HepG2 (cell line): Measurements from ENCODE around the gene BABAM2. TPM values are rescaled to one million over a fixed set of nuclear protein-coding genes. Genes with fewer than 3 reads are reported as not detected.

ENCODE experiments used
- ATAC-seq: fragments of 200-7000 bp; cut with Tn5 transposase; 3 replicates; pipeline ENCODE4 v1.9.1; 2020; ENCODE audit warnings: mild to moderate bottlenecking, moderate library complexity
- BruUV-seq: library from RNA; stranded (reverse); fragments of 400-500 nt; replicated peaks from 2 replicates; lab custom pipeline; 2021; lab: Mats Ljungman, UMichigan
- CTCF ChIA-PET: fragments of 300-600 bp; formaldehyde crosslinking; extraction: SDS; loops from one replicate; lab custom pipeline; 2021; ENCODE audit warnings: low total read pairs, inconsistent platforms, low intra/inter-chr PET ratio; lab: Yijun Ruan, JAX
- POLR2A ChIA-PET: fragments of 350-600 bp; sonication (Branson Sonifier 250); formaldehyde crosslinking; loops from one replicate; lab custom pipeline; 2020; ENCODE audit warnings: antibody characterized with exemption, inconsistent platforms; lab: Yijun Ruan, JAX
- DNase-seq: peaks from one replicate; pipeline ENCODE4 v3.0.0-alpha.2; 2015; ENCODE audit warnings: low spot score
- FAIRE-seq: peaks from 3 replicates; lab custom pipeline; 2011; peaks lifted over from hg19 to GRCh38; lab: Jason Lieb, UNC
- H2AFZ ChIP-seq: one replicate; pipeline ENCODE4 v1.6.1; 2011; ENCODE audit warnings: low read length, inconsistent platforms
- H3K27ac ChIP-seq: fragments of 300-600 bp; 3 replicates; pipeline ENCODE4 v1.8.0; 2011; ENCODE audit warnings: mixed run types, mild to moderate bottlenecking, mixed read lengths, low read length, inconsistent platforms; ENCODE audit not compliant: insufficient read depth; ENCODE audit errors: extremely low read length
- H3K27me3 ChIP-seq, 2 experiments: fragments of 200-600 bp in 1 of 2; 2 replicates in 1 of 2; 3 replicates in 1 of 2; pipeline versions ENCODE4 v1.6.0 to v1.8.0; 2011; ENCODE audit warnings: low read length in 2 of 2, mild to moderate bottlenecking in 2 of 2, moderate library complexity in 2 of 2, inconsistent platforms in 1 of 2; ENCODE audit not compliant: insufficient read depth in 2 of 2, control insufficient read depth in 1 of 2
- H3K36me3 ChIP-seq, 2 experiments: fragments of 200-600 bp in 1 of 2; replicated peaks in 1 of 2; 2 replicates in 1 of 2; 3 replicates in 1 of 2; pipeline versions ENCODE4 v1.5.1 to v1.8.0; 2011; ENCODE audit warnings: low read length in 2 of 2, inconsistent platforms in 1 of 2; ENCODE audit not compliant: insufficient read depth in 2 of 2, control insufficient read depth in 1 of 2
- H3K4me1 ChIP-seq: 2 replicates; pipeline ENCODE4 v1.5.1; 2012; ENCODE audit warnings: low read length, inconsistent platforms; ENCODE audit not compliant: insufficient read depth
- H3K4me2 ChIP-seq: 2 replicates; pipeline ENCODE4 v1.6.0; 2011; ENCODE audit warnings: low read depth, low read length, inconsistent platforms
- H3K4me3 ChIP-seq, 3 experiments: fragments of 200-600 bp in 1 of 3; sonication (generic), shearing (Covaris generic) in 1 of 3; replicated peaks in 1 of 3; 2 replicates each; pipeline ENCODE4 v1.5.1; 2011 to 2016; ENCODE audit warnings: low read length in 3 of 3, inconsistent platforms in 2 of 3, low read depth in 2 of 3, mild to moderate bottlenecking in 2 of 3, control low read depth in 1 of 3, mixed read lengths in 1 of 3; ENCODE audit not compliant: insufficient read depth in 1 of 3
- H3K79me2 ChIP-seq: one replicate; pipeline ENCODE4 v1.6.1; 2011; ENCODE audit warnings: low read length, inconsistent platforms; ENCODE audit not compliant: insufficient read depth
- H3K9ac ChIP-seq: 2 replicates; pipeline ENCODE4 v1.6.0; 2011; ENCODE audit warnings: mild to moderate bottlenecking, low read depth, low read length, inconsistent platforms; ENCODE audit not compliant: insufficient read depth
- H3K9me3 ChIP-seq: 2 replicates; pipeline ENCODE4 v1.5.1; 2012; ENCODE audit warnings: mild to moderate bottlenecking, low read length
- H4K20me1 ChIP-seq: 2 replicates; pipeline ENCODE4 v1.6.0; 2011; ENCODE audit warnings: inconsistent platforms, mild to moderate bottlenecking, low read length, moderate library complexity; ENCODE audit not compliant: insufficient read depth
- AGO2 ChIP-seq: fragments of 200-400 bp; formaldehyde crosslinking; optimal IDR thresholded peaks from 2 replicates; pipeline ENCODE3; 2017; ENCODE audit warnings: mild to moderate bottlenecking, low read depth, low read length, moderate library complexity
- SMC3 ChIP-seq: IDR thresholded peaks from 2 replicates; pipeline ENCODE4 v1.6.1; 2011; ENCODE audit warnings: low read length, improper control_type of control experiment
- TARDBP ChIP-seq: sonication (generic); formaldehyde crosslinking; IDR thresholded peaks from 2 replicates; pipeline ENCODE4 v1.8.0; 2022; ENCODE audit warnings: mild to moderate bottlenecking, missing genetic modification reagents
- TRIM24 ChIP-seq: sonication (generic); formaldehyde crosslinking; IDR thresholded peaks from 2 replicates; pipeline ENCODE4 v1.8.0; 2022; ENCODE audit warnings: mild to moderate bottlenecking, missing genetic modification reagents
- ZC3H4 ChIP-seq: sonication (generic); formaldehyde crosslinking; IDR thresholded peaks from 2 replicates; pipeline ENCODE4 v1.4.0; 2020; ENCODE audit warnings: missing genetic modification reagents, borderline replicate concordance
- ZNF296 ChIP-seq: sonication (generic); formaldehyde crosslinking; conservative IDR thresholded peaks from 2 replicates; pipeline ENCODE4 v1.5.0; 2020; ENCODE audit warnings: mild to moderate bottlenecking, missing genetic modification reagents
- ZNF326 ChIP-seq: sonication (generic); formaldehyde crosslinking; IDR thresholded peaks from 2 replicates; pipeline ENCODE4 v1.4.0; 2020; ENCODE audit warnings: missing genetic modification reagents, borderline replicate concordance
- WGBS: methylation state at CpG from one replicate; pipeline ENCODE4 v1.1.6; 2017; ENCODE audit warnings: low lambda C conversion rate; 5-methylcytosine and 5-hydroxymethylcytosine counted together
- in situ Hi-C: cut with HindIII; loops from 2 replicates; pipeline ENCODE4 v1.10.0; 2017; ENCODE audit warnings: low pct_unique_long_range_greater_than_20kb; ENCODE audit not compliant: extremely low pct_ligation_motif_present
- intact Hi-C: fragments of 100-400 bp; cut with micrococcal nuclease; formaldehyde crosslinking; loops from one replicate; pipeline ENCODE4 v1.10.0; 2022; ENCODE audit not compliant: unreplicated experiment
- polyA plus RNA-seq, 8 experiments: library from polyadenylated mRNA; depleted of rRNA in 3 of 8; stranded (reverse) in 7 of 8; unstranded in 1 of 8; fragments of >200 nt; fragmentation: Illumina TruSeq in 4 of 8; extraction: Trizol in 4 of 8; gene quantifications; 2 replicates each; pipeline versions ENCODE4 v1.2.1 to v1.2.3, GENCODE V29; 2011 to 2016; ENCODE audit warnings: low read depth in 4 of 8, missing spikeins in 1 of 8, mixed read lengths in 1 of 8; ENCODE audit not compliant: insufficient read depth in 1 of 8
- total RNA-seq, 5 experiments: library from RNA; depleted of rRNA; stranded (reverse); fragments of >200 nt; fragmentation: Illumina TruSeq; extraction: Trizol; gene quantifications; 2 replicates each; pipeline ENCODE4 v1.2.3, GENCODE V29; 2016; ENCODE audit warnings: low read depth in 1 of 5
- TF ChIP-seq, protein P1 (sequence below): sonication (generic); formaldehyde crosslinking; IDR thresholded peaks from 2 replicates; pipeline ENCODE4 v1.9.0; 2021; ENCODE audit warnings: missing genetic modification reagents, mild to moderate bottlenecking, borderline replicate concordance
- TF ChIP-seq, protein P2 (sequence below): IDR thresholded peaks from 2 replicates; pipeline ENCODE4 v1.6.1; 2012; ENCODE audit warnings: low read length, improper control_type of control experiment
- TF ChIP-seq, protein P3 (sequence below): sonication (generic); formaldehyde crosslinking; IDR thresholded peaks from 2 replicates; pipeline ENCODE4 v1.4.0; 2020; ENCODE audit warnings: missing genetic modification reagents, borderline replicate concordance

Gene BABAM2
- total and polyA plus RNA-seq, 2 of the 13 experiments (the other 11 are each of a cell fraction or from before 2014, with no cell fraction given): 24.9 to 28.0 TPM

DNA sequence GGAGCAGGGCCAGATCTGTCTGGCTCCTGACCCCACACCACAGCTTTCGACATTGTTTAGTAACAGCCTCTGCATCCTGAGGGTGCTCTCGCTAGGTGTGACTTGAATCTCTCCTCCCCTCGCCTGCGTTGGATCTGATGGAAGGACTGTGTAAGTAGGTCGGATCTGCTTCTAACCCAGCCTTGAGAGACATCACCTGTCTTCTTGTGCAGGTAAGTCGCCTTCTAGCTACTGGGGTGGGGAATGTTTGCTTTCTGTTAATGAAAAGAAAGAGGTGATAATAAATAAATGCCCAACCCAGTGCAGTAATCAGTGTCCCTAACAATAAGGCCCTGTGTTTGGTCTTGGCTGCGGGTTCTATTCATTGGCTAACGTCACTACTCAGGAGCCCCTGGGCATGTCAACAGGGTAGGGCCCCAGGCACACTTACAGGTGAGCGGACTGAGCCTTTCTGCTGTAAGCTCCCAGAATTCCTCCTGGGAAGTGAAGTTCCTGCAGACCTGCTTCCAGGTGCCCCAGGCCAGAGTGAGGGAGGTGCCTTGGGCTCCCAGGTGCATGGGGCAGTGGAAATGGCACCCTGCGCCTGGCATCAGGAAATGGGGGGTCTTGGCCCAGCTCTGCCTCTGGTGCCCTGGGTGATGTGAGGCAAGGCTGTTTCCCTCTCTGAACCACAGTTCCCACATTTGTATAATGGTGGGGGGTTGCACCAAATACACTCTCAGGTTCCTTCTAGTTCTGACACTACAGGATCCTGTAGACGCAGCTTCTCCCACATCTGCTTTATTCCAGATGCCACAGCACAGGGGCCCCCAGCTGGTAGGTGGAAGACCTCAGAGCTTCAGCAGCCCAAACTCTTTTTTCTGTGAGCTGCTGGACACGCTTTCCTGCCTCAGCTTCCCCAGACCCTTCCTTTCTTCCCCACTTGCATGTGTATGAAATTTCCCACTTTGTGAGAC is 491.0 kb downstream of the BABAM2 start:
- no peak for DNase-seq
- TF ChIP-seq AGO2 (no peak), ZNF296 (no peak), TRIM24 (no peak), TARDBP (CRISPR knock-in tag) (no peak), ZC3H4 (no peak), ZNF326 (CRISPR knock-in tag) (no peak), SMC3 (no peak)
- TF ChIP-seq, protein P1, sequence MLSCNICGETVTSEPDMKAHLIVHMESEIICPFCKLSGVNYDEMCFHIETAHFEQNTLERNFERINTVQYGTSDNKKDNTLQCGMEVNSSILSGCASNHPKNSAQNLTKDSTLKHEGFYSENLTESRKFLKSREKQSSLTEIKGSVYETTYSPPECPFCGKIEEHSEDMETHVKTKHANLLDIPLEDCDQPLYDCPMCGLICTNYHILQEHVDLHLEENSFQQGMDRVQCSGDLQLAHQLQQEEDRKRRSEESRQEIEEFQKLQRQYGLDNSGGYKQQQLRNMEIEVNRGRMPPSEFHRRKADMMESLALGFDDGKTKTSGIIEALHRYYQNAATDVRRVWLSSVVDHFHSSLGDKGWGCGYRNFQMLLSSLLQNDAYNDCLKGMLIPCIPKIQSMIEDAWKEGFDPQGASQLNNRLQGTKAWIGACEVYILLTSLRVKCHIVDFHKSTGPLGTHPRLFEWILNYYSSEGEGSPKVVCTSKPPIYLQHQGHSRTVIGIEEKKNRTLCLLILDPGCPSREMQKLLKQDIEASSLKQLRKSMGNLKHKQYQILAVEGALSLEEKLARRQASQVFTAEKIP (CRISPR knock-in tag): no peak
- TF ChIP-seq, protein P2, sequence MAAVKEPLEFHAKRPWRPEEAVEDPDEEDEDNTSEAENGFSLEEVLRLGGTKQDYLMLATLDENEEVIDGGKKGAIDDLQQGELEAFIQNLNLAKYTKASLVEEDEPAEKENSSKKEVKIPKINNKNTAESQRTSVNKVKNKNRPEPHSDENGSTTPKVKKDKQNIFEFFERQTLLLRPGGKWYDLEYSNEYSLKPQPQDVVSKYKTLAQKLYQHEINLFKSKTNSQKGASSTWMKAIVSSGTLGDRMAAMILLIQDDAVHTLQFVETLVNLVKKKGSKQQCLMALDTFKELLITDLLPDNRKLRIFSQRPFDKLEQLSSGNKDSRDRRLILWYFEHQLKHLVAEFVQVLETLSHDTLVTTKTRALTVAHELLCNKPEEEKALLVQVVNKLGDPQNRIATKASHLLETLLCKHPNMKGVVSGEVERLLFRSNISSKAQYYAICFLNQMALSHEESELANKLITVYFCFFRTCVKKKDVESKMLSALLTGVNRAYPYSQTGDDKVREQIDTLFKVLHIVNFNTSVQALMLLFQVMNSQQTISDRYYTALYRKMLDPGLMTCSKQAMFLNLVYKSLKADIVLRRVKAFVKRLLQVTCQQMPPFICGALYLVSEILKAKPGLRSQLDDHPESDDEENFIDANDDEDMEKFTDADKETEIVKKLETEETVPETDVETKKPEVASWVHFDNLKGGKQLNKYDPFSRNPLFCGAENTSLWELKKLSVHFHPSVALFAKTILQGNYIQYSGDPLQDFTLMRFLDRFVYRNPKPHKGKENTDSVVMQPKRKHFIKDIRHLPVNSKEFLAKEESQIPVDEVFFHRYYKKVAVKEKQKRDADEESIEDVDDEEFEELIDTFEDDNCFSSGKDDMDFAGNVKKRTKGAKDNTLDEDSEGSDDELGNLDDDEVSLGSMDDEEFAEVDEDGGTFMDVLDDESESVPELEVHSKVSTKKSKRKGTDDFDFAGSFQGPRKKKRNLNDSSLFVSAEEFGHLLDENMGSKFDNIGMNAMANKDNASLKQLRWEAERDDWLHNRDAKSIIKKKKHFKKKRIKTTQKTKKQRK: no peak
- TF ChIP-seq, protein P3, sequence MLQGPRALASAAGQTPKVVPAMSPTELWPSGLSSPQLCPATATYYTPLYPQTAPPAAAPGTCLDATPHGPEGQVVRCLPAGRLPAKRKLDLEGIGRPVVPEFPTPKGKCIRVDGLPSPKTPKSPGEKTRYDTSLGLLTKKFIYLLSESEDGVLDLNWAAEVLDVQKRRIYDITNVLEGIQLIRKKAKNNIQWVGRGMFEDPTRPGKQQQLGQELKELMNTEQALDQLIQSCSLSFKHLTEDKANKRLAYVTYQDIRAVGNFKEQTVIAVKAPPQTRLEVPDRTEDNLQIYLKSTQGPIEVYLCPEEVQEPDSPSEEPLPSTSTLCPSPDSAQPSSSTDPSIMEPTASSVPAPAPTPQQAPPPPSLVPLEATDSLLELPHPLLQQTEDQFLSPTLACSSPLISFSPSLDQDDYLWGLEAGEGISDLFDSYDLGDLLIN (CRISPR knock-in tag): no peak
- CTCF ChIA-PET: no interaction called here
- H3K36me3 ChIP-seq: no peaks in the 10 kb centered on the region
- WGBS: 42% methylated on average over 11 of the region's 12 CpGs
- POLR2A ChIA-PET: no interaction called here
- H3K9ac ChIP-seq: no peak overlapping the region
- H2AFZ ChIP-seq: no peak overlapping the region
- peaks cover 34% of the 10 kb centered on the region for H3K4me1 ChIP-seq
- no TSS peak for BruUV-seq
- H3K27me3 ChIP-seq: peaks cover 5 to 69% of the 10 kb centered on the region in 2 experiments; a peak in 4 of 5 replicates
- H3K9me3 ChIP-seq: no peaks in the 10 kb centered on the region
- H3K4me2 ChIP-seq: no peak overlapping the region
- H3K79me2 ChIP-seq: no peaks in the 10 kb centered on the region
- H4K20me1 ChIP-seq: no peaks in the 10 kb centered on the region
- H3K27ac ChIP-seq: no peak overlapping the region
- FAIRE-seq: no peak
- H3K4me3 ChIP-seq: no peak overlapping the region
- intact Hi-C loops: no loop called here
- in situ Hi-C loops: no loop called here
- no peak for ATAC-seq
